ENCODE results near the gene IP6K1. TPM values are rescaled to one million over a fixed set of nuclear protein-coding genes. Genes with fewer than 3 reads are reported as not detected.
"Not testable (repeated sequence)": the region's sequence is repeated elsewhere in the genome, so short reads cannot be mapped to it uniquely, and the experiment has no call there.

IP6K1 gene
- total RNA-seq (ENCODE audit: low replicate concordance): 29.6 TPM in 2 replicates

DNA sequence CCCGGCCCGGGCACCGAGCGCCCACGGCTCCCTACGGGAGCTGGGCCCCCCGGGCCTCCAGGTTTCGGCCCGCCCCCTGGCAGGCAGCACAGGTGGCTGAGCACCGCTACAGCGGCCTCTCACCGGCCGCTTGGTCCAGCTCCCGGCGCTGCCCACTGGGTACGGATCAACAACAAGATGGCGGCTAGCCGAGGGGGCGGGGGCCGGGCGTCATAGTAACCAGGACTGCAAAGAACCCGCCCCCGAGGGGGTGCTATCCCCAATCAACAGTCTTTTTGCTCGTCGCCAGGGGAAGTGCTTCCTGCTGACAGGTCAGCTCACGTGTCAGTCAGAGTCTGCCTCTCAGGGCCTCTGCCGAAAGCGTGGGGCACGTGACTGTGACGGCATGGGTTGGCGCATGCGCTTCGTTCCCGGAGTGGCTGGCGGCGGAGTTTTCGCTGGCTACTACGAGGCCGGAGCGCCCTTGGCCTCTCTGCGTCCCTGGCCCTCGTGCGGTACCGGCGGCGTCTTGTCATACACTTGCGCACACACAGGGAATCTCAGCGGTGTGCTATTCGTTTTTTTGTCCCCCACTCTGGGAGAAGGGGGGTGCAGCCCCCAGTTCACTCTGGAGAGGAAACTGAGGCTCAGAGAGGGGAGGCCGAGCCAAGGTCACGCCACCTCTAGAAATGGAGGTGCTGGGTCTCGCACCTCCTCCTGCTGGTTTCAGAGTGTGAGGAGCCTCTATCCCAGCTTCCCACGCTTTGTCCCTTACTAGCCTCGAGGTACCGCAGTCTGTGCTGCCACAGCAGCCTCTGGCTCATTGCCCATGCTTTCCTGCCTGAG, at the start of gene IP6K1:
IP6K1 (minus strand) TSS at position 186 of the 825 bp plus-strand sequence. CDS start 38,502 bp downstream, outside the sequence.
- TF ChIP-seq, protein P1, sequence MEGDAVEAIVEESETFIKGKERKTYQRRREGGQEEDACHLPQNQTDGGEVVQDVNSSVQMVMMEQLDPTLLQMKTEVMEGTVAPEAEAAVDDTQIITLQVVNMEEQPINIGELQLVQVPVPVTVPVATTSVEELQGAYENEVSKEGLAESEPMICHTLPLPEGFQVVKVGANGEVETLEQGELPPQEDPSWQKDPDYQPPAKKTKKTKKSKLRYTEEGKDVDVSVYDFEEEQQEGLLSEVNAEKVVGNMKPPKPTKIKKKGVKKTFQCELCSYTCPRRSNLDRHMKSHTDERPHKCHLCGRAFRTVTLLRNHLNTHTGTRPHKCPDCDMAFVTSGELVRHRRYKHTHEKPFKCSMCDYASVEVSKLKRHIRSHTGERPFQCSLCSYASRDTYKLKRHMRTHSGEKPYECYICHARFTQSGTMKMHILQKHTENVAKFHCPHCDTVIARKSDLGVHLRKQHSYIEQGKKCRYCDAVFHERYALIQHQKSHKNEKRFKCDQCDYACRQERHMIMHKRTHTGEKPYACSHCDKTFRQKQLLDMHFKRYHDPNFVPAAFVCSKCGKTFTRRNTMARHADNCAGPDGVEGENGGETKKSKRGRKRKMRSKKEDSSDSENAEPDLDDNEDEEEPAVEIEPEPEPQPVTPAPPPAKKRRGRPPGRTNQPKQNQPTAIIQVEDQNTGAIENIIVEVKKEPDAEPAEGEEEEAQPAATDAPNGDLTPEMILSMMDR (IDR thresholded peaks at IDR 0.05; ENCODE audit: insufficient read depth, low read length): no peak
- H3K4me3 ChIP-seq (ENCODE audit: low read depth, low read length): peak within 1 kb of the TSS; percentile 86
- DNase-seq (ENCODE audit: low read depth): peak; percentile 100

DNA sequence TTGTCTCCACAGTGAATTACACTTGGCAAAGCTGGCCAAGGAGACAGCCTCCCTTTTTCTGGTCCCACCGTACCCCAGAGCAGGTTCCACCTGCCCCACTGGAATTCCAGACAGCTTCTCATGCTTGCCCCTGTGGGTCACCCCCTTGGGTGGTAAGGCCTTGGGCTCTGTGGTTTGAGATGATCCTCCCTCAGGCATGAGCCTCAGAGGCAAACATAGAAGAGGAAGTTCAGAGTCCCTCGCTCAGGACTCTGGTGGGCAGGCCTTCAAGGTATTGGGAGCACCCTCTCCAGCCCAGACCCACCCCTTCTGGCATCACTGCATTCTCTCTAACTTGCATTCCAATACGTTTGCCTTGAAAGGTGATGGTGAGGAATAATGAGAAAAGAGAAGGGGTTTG, 45.0 kb upstream of the IP6K1 start:
- H3K4me3 ChIP-seq (ENCODE audit: low read depth, low read length): no peak overlapping the region
- no peak for DNase-seq (ENCODE audit: low read depth)
- TF ChIP-seq, protein P1 (IDR thresholded peaks at IDR 0.05; ENCODE audit: insufficient read depth, low read length): no peak

DNA sequence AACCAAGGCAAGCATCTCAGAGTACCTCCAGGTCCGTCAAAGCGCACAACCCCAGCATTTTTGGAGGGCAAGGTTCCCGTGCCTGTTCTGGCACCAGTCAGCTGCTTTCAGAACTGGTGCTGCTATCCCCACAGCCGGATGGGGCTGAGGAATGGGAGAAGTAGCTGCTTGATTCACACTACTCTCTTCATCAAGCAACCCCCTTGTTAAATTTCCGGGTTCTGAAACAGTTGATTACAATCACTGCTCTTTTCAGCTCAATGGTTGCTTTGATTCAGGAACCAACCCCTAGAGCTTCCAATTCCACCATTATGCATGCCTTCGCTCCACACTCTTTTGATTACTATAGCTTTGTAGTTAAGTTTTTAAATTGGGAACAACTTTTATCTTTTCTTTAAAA, 39.7 kb upstream of the IP6K1 start:
- H3K4me3 ChIP-seq (ENCODE audit: low read depth, low read length): no peak overlapping the region
- no peak for DNase-seq (ENCODE audit: low read depth)
- TF ChIP-seq, protein P1 (IDR thresholded peaks at IDR 0.05; ENCODE audit: insufficient read depth, low read length): no peak

DNA sequence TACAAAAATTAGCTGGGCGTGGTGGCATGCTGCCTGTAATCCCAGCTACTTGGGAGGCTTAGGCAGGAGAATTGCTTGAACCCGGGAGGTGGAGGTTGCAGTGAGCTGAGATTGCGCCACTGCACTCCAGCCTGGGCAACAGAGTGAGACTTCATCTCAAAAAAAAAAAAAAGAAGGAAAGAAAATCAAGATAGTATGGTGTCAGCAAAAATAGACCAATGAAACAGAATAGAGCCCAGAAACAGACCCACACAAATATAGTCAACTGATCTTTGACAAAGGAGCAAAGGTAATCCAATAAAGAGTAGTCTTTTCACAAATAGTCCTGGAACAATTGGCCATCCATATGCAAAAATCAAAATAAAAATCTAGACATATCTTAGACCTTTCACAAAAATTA, 36.8 kb upstream of the IP6K1 start:
- not testable (repeated sequence) for H3K4me3 ChIP-seq (ENCODE audit: low read depth, low read length); DNase-seq (ENCODE audit: low read depth)

DNA sequence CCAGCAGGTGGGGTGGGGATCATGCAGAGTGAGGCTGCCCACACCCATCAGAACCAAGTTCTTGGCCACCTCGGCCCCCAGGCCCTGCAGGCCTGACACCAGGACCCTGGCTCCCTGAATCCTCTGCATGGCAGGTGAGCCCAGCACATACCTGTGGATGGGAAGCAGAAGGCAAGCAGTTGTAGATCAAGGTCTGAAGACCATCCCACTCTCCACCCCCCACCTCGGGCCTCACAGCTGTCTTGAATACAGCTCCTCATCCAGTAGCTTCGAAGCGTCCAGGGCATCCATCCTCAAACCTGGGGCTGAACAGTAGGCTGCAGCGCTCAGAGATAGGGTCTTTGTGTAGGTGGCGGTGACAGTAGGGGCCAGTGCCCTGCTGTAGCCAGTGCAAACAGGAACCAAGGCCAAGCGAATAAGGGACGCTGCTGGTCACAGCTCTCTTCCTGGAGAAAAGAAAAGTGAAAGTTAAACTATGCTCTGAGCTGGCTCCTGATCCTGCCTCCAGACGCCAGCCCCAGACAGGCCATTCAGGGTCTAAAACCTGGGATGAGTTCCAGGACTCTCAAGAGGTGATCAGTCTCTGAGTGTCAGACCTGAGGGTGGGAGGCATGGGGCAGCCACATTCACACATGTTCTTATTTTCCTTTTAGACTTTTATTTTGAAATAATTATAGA, 27.3 kb upstream of the IP6K1 start, which contains the start of gene UBA7:
UBA7 (minus strand) TSS at position 457 of the 678 bp plus-strand sequence; CDS start at position 291, 166 bp downstream.
- peak; percentile 81 for DNase-seq (ENCODE audit: low read depth)
- peak within 1 kb of the TSS; percentile 82 for H3K4me3 ChIP-seq (ENCODE audit: low read depth, low read length)
- TF ChIP-seq, protein P1 (IDR thresholded peaks at IDR 0.05; ENCODE audit: insufficient read depth, low read length): no peak

DNA sequence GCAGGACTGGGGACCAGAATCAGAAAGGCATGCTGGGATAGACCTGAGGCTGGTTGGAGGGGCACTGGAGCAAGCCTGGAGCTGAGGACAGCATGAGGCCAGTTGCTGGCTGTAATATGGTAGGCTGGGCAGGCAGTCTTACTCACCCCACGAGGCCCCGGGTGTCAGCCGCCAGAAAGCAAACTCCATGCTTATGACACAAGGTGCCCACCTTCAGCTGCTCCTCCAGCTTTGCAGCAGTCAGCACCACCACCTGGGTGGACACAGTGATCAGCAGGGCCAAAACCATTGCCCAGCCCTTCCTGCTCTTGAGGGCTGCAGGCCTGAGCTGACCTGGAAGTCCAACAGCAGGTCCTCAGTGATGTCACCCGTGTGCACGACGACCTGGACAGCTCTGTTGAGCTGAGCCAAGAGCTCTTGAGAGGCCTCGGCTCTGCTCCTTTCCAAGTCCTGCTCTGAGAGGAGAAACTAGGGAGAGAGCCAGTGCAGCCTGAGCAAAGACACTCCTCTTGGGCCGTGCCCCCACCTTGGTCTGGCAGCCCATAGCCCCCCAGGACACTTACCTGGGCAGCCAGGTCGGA, 26.7 kb upstream of the IP6K1 start:
- DNase-seq (ENCODE audit: low read depth): no peak
- H3K4me3 ChIP-seq (ENCODE audit: low read depth, low read length): peak overlapping the region; percentile 82
- TF ChIP-seq, protein P1 (IDR thresholded peaks at IDR 0.05; ENCODE audit: insufficient read depth, low read length): no peak

All from fibroblast of the aortic adventitia (primary cell).